T-helper 1 cell (primary cell): Measurements from ENCODE around the gene ALDH1L2.

ENCODE experiments used
- DNase-seq, 5 donors: peaks; one replicate each; pipeline ENCODE4 v3.0.0-alpha.2; 2012 to 2020

ALDH1L2 gene

DNA sequence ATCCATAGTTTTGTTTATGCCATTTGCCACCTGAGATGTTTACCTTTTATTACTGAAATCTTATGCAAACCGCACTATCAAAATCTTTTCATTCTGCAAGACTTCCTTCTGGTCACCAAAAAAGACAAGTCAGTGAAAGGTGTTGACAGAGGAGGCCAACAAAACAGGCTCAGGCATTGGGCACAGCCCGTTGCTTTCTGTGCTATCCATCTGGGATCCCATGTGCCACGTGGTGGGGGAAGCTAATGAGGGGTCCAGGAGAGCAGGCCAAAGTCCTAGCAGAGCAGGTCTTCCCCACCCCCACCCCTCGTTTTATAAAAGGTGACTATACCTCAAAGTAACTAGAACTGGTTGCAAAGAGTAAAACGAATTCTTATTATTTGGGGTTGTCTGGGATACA is 1.2 kb downstream of the ALDH1L2 start:
- no peak for DNase-seq

- no peak for DNase-seq
Measured at GRCh38 chr12:105078712-105079570, 5.3 kb downstream of the ALDH1L2 start.

- DNase-seq: no peak
Measured at GRCh38 chr12:105077435-105077834, 6.8 kb downstream of the ALDH1L2 start.

DNA sequence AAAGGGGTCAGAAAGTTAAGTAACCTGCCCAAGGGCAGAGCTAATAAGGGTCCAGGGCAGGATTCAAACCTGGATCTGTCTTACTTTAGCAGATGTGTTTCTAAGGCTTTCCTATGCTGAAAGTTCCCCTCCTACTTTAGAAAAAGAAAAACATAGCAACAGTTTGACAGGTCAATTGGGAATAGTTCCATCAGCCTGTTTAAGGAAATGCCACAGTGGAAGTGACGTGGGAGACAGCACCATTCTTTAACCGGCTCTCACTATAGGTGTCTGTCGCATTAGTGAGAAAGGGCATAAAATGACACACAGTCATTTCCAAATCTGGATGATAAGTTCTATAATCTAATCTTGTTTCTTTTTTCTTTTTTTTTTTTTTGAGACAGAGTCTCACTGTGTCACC is 7.3 kb downstream of the ALDH1L2 start:
- DNase-seq: no peak

- DNase-seq: no peak
Measured at GRCh38 chr12:105076098-105076497, 8.2 kb downstream of the ALDH1L2 start.

- DNase-seq: no peak
Measured at GRCh38 chr12:105072888-105073488, 11.3 kb downstream of the ALDH1L2 start.

- no peak for DNase-seq
Measured at GRCh38 chr12:105071981-105072380, 12.3 kb downstream of the ALDH1L2 start.

- DNase-seq: no peak
Measured at GRCh38 chr12:105069936-105070702, 14.1 kb downstream of the ALDH1L2 start.

DNA sequence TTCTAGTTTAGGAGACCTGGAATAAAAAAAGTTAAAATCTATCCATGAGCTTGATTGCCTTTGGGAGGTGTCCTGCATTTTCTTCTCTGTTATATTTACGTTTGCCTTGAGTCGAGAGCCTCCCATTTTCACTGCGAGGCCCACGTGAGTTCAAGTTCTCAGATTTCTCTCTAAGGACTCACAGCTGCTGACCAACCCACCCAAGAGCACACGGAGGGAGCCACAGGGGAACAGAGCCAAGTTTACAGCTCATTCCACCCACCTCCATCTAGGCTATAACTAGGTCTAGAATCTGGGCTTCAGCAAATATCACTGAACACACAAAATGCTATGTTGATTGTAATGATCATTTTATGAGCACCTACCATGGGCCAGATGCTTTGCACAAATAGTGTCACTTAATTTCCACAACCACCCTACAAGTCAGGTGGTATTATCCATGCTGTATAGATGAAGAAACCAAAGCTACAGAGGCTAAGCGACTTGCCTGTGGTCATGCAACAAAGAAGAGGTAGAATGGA is 16.7 kb downstream of the ALDH1L2 start:
- DNase-seq: no peak

- DNase-seq: no peak
Measured at GRCh38 chr12:105064564-105065178, 19.6 kb downstream of the ALDH1L2 start.

- DNase-seq: no peak
Measured at GRCh38 chr12:105060715-105061378, 23.4 kb downstream of the ALDH1L2 start.

DNA sequence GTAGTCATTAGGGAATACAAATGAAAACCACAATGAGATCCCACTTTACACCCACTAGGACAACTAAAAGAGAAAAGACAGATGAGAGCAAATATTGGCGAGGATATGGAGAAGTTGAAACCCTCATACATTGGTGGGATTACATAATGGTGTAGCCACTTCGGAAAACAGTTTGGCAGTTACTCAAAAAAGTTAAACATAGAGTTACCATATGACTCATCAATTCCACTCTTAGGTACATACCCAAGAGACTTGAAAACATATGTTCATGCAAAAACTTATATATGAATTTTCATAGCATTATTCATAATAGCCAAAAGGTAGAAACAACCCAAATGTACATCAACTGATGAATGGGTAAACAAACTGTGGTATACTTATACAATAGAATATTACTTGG is 27.1 kb downstream of the ALDH1L2 start:
- peak in 1 of 5 donors; percentile 55 for DNase-seq

DNA sequence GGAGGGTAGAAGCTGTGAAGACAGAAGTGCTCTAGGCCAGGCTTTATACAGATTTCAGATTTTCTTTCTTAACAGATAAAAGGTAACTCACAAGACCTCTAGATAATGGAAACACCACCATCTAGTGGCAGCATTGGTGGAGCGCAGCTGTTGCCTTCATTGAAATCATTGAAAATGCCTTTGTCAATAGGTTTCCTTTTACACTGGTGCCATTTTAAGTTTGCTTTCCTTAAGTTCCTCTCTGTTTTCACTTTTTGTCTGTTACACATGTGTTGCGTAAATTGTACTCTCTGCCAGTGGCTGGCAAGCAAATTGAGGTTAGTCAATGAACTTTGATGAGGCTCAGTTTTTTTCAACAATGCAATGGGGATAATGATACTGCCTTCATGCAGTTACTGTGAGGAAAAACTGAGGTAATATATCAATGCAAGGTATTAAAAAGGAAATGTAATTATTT is 31.1 kb downstream of the ALDH1L2 start:
- DNase-seq: peak; percentile 36 to 80 (median 52)

- DNase-seq: no peak
Measured at GRCh38 chr12:105051981-105052380, 32.3 kb downstream of the ALDH1L2 start.

- DNase-seq: no peak
Measured at GRCh38 chr12:105048315-105048714, 35.9 kb downstream of the ALDH1L2 start.

DNA sequence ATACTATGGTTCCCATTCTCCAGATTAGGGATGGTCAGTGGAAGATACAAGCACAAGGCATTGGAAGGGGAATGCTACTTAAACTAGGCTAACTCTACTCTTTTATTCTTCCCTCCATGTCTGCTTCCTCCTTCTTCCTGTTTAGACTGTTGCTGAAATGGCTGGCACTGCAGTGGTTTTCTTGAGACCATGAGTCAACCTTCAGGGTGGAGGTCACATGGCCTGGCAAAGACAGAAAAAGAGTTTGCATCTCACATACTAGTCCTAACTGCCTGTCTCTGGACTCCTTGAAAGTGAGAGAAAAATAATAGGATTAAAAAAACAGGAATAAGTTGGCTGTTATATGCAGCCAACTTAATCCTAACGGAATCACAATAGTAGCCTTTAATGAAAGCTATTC is 37.0 kb downstream of the ALDH1L2 start:
- DNase-seq: no peak

DNA sequence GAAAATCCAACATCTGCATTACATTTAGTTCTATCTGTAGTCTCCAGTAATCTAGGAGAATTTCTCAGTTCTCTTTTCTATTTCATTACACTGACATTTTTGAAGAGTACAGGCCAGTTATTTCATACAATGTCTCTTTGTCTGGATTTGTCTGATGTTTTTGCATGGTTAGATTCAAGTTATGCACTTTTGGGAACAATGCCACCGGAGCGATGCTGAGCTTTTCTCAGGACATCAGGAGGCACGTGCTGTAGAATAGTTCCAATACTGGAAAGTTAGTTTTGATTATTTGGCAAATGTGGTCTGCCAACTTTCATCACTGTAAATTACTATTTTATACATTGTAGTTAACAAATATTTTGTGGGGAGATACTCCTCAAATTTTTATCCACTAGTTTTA is 43.1 kb downstream of the ALDH1L2 start:
- no peak for DNase-seq

- no peak for DNase-seq
Measured at GRCh38 chr12:105040476-105040875, 43.8 kb downstream of the ALDH1L2 start.

- DNase-seq: peak in 1 of 5 donors; percentile 19
Measured at GRCh38 chr12:105036937-105037649, 47.2 kb downstream of the ALDH1L2 start.

- DNase-seq: peak in 1 of 5 donors; percentile 8
Measured at GRCh38 chr12:105033851-105034250, 50.4 kb downstream of the ALDH1L2 start.

DNA sequence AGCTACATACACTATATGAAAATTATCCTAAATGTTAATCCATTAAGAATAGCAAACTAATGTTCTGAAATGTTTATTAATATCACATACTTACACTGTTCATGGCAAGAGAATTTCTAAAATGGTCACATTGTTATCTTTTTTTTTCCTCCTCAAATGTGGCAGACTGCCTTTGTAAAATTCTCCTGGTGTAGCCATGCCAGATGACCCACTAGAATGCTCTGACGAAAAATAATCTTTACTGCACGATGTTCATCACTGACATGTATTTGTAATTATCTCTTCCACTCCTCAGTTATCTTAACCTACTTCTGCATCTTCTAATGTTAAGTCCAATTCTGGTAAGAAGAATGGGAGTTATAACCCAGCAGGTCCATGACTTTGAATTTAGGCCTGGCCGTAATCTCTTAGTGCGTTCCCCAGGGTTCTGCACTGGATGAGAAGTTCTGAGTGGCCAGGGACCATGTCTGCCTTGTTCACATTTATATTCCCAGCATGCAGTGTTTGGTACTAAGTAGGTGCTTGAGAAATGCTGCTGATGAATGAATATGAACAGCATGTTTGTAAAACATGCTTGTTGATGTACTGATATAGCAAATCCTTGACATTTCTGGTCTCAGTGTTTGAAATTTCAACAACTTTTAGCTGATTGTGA is 51.4 kb downstream of the ALDH1L2 start:
- no peak for DNase-seq
